Astrocyte (in vitro differentiated cells and primary cell): ENCODE measurements around the gene GDF9. TPM values are rescaled to one million over a fixed set of nuclear protein-coding genes. Genes with fewer than 3 reads are reported as not detected.

Experiments
- DNase-seq: peaks from one replicate; pipeline ENCODE4 v3.0.0-alpha.2; 2010; ENCODE audit warnings: low read depth
- FAIRE-seq: peaks from 2 replicates; lab custom pipeline; 2011; peaks lifted over from hg19 to GRCh38; lab: Jason Lieb, UNC
- H2AFZ ChIP-seq: 2 replicates; pipeline ENCODE4 v1.6.0; 2012; ENCODE audit warnings: low read depth, low read length, inconsistent platforms
- H3K27ac ChIP-seq: 2 replicates; pipeline ENCODE4 v1.5.1; 2011; ENCODE audit warnings: low read depth, low read length, inconsistent platforms
- H3K27me3 ChIP-seq: 2 replicates; pipeline ENCODE4 v1.6.0; 2011; ENCODE audit warnings: low read length, inconsistent platforms; ENCODE audit not compliant: insufficient read depth
- H3K36me3 ChIP-seq: 2 replicates; pipeline ENCODE4 v1.5.1; 2011; ENCODE audit warnings: low read length, inconsistent platforms; ENCODE audit not compliant: insufficient read depth
- H3K4me1 ChIP-seq: 2 replicates; pipeline ENCODE4 v1.5.1; 2011; ENCODE audit warnings: low read length, inconsistent platforms; ENCODE audit not compliant: insufficient read depth
- H3K4me2 ChIP-seq: 2 replicates; pipeline ENCODE4 v1.6.0; 2012; ENCODE audit warnings: low read length, inconsistent platforms
- H3K4me3 ChIP-seq: 2 replicates; pipeline ENCODE4 v1.5.1; 2011; ENCODE audit warnings: low read depth, mild to moderate bottlenecking, low read length, inconsistent platforms; ENCODE audit not compliant: insufficient read depth
- H3K79me2 ChIP-seq: 2 replicates; pipeline ENCODE4 v1.6.0; 2012; ENCODE audit warnings: mild to moderate bottlenecking, low read length, inconsistent platforms; ENCODE audit not compliant: insufficient read depth
- H3K9ac ChIP-seq: 2 replicates; pipeline ENCODE4 v1.6.0; 2012; ENCODE audit warnings: mild to moderate bottlenecking, low read length, inconsistent platforms
- H3K9me3 ChIP-seq: 2 replicates; pipeline ENCODE4 v1.5.1; 2012; ENCODE audit warnings: low read depth, mild to moderate bottlenecking, low read length, inconsistent platforms; ENCODE audit not compliant: insufficient read depth
- H4K20me1 ChIP-seq: 2 replicates; pipeline ENCODE4 v1.6.0; 2012; ENCODE audit warnings: low read length, inconsistent platforms; ENCODE audit not compliant: insufficient read depth
- H3K27ac Mint-ChIP-seq: one replicate; pipeline ENCODE4 v1.8.0; 2021; ENCODE audit warnings: mild to moderate bottlenecking, mixed read lengths; ENCODE audit not compliant: unreplicated experiment
- H3K27me3 Mint-ChIP-seq: one replicate; pipeline ENCODE4 v1.8.0; 2021; ENCODE audit warnings: low read depth, mixed read lengths; ENCODE audit not compliant: unreplicated experiment
- H3K36me3 Mint-ChIP-seq: one replicate; pipeline ENCODE4 v1.8.0; 2021; ENCODE audit warnings: low read depth, mixed read lengths; ENCODE audit not compliant: unreplicated experiment
- H3K4me1 Mint-ChIP-seq: one replicate; pipeline ENCODE4 v1.8.0; 2021; ENCODE audit warnings: low read depth, mixed read lengths; ENCODE audit not compliant: unreplicated experiment
- H3K4me3 Mint-ChIP-seq: one replicate; pipeline ENCODE4 v1.8.0; 2021; ENCODE audit warnings: mild to moderate bottlenecking, moderate library complexity, mixed read lengths; ENCODE audit not compliant: unreplicated experiment
- H3K9me3 Mint-ChIP-seq: one replicate; pipeline ENCODE4 v1.8.0; 2021; ENCODE audit warnings: mild to moderate bottlenecking, mixed read lengths; ENCODE audit not compliant: unreplicated experiment
- EZH2 ChIP-seq: IDR thresholded peaks from 2 replicates; pipeline ENCODE4 v1.6.1; 2012; ENCODE audit warnings: mild to moderate bottlenecking, low read length, inconsistent platforms; ENCODE audit not compliant: insufficient read depth
- total RNA-seq: library from RNA; stranded (reverse); gene quantifications from 2 replicates; pipeline ENCODE4 v1.2.1, GENCODE V29; 2021
- TF ChIP-seq, protein P1 (sequence below): IDR thresholded peaks from 2 replicates; pipeline ENCODE4 v1.5.1; 2011; ENCODE audit warnings: low read depth, mild to moderate bottlenecking, inconsistent platforms, low read length, moderate library complexity; ENCODE audit not compliant: insufficient read depth

The GDF9 gene
- total RNA-seq, 1 donor from 2014 or later, result 0.34 TPM

DNA sequence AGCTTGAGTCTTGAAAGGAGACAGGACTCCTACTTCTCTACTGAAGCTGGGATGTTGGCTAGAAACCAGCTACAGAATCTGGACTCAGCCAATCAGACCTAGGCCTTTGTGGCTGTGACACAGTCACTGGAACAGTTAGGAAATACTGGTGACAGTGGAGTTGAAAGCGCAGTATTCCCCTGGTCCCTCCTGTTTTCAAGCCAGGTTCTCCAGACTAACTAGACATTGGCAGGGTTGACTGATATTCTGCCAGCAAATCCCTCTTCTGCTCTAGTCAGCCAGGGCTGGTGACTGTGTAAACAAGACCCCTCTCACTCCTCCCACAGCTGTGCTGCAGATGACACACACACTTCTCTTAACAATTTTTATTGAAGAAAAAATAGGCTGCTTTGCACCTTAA, 44.5 kb downstream of the GDF9 start:
- no peak for FAIRE-seq
- peaks cover 5% of the 10 kb centered on the region for H3K4me1 Mint-ChIP-seq
- Histone ChIP-seq H3K9me3 (no peaks in the 10 kb centered on the region), H3K4me3 (no peak overlapping the region), H3K27ac (no peak overlapping the region), H3K4me1 (peaks cover 7% of the 10 kb centered on the region), H2AFZ (no peak overlapping the region), H3K79me2 (no peaks in the 10 kb centered on the region), H3K27me3 (no peaks in the 10 kb centered on the region), H3K4me2 (no peak overlapping the region), H3K9ac (no peak overlapping the region), H4K20me1 (peaks cover 4% of the 10 kb centered on the region), H3K36me3 (no peaks in the 10 kb centered on the region)
- H3K27me3 Mint-ChIP-seq, result peaks cover 13% of the 10 kb centered on the region
- H3K4me3 Mint-ChIP-seq, result peak overlapping the region; percentile 14
- H3K9me3 Mint-ChIP-seq, result no peaks in the 10 kb centered on the region
- H3K27ac Mint-ChIP-seq, result no peak overlapping the region
- peaks cover 6% of the 10 kb centered on the region for H3K36me3 Mint-ChIP-seq
- DNase-seq, result peak; percentile 48
- TF ChIP-seq, protein P1, sequence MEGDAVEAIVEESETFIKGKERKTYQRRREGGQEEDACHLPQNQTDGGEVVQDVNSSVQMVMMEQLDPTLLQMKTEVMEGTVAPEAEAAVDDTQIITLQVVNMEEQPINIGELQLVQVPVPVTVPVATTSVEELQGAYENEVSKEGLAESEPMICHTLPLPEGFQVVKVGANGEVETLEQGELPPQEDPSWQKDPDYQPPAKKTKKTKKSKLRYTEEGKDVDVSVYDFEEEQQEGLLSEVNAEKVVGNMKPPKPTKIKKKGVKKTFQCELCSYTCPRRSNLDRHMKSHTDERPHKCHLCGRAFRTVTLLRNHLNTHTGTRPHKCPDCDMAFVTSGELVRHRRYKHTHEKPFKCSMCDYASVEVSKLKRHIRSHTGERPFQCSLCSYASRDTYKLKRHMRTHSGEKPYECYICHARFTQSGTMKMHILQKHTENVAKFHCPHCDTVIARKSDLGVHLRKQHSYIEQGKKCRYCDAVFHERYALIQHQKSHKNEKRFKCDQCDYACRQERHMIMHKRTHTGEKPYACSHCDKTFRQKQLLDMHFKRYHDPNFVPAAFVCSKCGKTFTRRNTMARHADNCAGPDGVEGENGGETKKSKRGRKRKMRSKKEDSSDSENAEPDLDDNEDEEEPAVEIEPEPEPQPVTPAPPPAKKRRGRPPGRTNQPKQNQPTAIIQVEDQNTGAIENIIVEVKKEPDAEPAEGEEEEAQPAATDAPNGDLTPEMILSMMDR, result no peak
- TF ChIP-seq EZH2, result no peak

DNA sequence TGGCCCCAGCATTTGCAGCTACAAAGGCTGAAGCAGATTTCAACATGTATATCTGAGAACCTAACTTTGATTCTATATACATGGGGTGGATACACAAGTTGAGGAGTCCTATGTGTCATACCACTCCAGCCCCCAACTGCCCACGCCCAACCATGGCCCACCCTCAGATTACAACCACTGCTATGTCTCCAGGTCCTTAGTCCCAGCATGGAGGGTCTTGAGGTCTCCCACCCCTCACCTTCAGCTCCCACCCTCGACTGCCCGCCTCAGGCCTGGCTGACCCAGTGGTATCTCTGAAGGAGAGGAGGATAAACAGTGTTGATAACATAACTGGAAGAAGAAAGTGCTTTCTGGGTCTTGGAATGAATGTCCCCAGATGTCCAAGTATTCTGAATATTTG, 44.9 kb downstream of the GDF9 start:
- H3K4me1 Mint-ChIP-seq, result peaks cover 5% of the 10 kb centered on the region
- H3K27ac Mint-ChIP-seq, result no peak overlapping the region
- peaks cover 9% of the 10 kb centered on the region for H3K27me3 Mint-ChIP-seq
- H4K20me1 ChIP-seq, result peaks cover 3% of the 10 kb centered on the region
- TF ChIP-seq, protein P1, result no peak
- TF ChIP-seq EZH2, result no peak
- no peak overlapping the region for H3K4me3 ChIP-seq
- no peak overlapping the region for H2AFZ ChIP-seq
- peak overlapping the region; percentile 1 for H3K4me2 ChIP-seq
- no peak overlapping the region for H3K9ac ChIP-seq
- peaks cover 6% of the 10 kb centered on the region for H3K36me3 Mint-ChIP-seq
- peaks cover 7% of the 10 kb centered on the region for H3K4me1 ChIP-seq
- H3K9me3 ChIP-seq, result no peaks in the 10 kb centered on the region
- H3K4me3 Mint-ChIP-seq, result no peak overlapping the region
- H3K27me3 ChIP-seq, result no peaks in the 10 kb centered on the region
- DNase-seq (no peak), FAIRE-seq (no peak)
- no peaks in the 10 kb centered on the region for H3K36me3 ChIP-seq
- H3K79me2 ChIP-seq, result no peaks in the 10 kb centered on the region
- no peaks in the 10 kb centered on the region for H3K9me3 Mint-ChIP-seq
- no peak overlapping the region for H3K27ac ChIP-seq

DNA sequence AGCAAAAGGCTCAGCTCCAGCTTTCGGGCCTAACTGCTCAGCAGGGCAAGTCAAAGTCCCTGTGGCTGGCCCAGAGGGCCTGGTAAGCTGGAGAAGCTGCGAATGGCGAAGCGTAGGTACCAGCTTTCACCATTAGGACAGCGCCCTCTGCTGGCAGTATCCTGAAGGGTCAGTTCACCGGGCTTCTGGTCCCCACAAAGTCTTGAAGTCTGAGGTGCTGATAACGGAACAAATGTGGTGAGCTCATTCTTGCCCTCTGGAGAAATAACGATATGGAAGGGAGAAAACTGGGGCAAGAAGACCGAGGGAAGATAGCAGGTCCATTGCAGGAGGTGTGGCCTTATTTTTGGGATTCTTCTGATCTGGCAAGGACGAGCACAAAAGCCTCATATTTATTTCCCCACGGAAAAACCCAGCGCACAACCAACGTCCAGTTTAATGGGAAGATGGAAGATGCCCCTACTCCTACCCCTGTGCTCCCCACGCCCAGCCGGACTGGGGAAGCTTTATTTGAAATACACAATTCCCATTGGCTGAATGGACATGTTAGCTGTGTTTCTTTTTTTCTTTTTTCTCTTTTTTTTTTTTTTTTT, 46.0 kb downstream of the GDF9 start:
- H3K36me3 ChIP-seq, result no peaks in the 10 kb centered on the region
- H3K36me3 Mint-ChIP-seq, result peaks cover 6% of the 10 kb centered on the region
- H4K20me1 ChIP-seq, result no peaks in the 10 kb centered on the region
- DNase-seq, result peak; percentile 77
- H3K27ac ChIP-seq, result no peak overlapping the region
- H3K9me3 Mint-ChIP-seq, result no peaks in the 10 kb centered on the region
- H3K4me3 Mint-ChIP-seq, result no peak overlapping the region
- H3K4me3 ChIP-seq, result no peak overlapping the region
- H3K4me1 ChIP-seq, result peaks cover 7% of the 10 kb centered on the region
- H3K79me2 ChIP-seq, result no peaks in the 10 kb centered on the region
- H3K27me3 Mint-ChIP-seq, result peaks cover 9% of the 10 kb centered on the region
- H3K4me1 Mint-ChIP-seq, result peaks cover 5% of the 10 kb centered on the region
- no peaks in the 10 kb centered on the region for H3K9me3 ChIP-seq
- H3K27me3 ChIP-seq, result no peaks in the 10 kb centered on the region
- no peak for TF ChIP-seq EZH2
- TF ChIP-seq, protein P1, result peak; percentile 87
- peak overlapping the region; percentile 74 for H3K4me2 ChIP-seq
- H3K27ac Mint-ChIP-seq, result no peak overlapping the region
- no peak overlapping the region for H3K9ac ChIP-seq
- H2AFZ ChIP-seq, result peak overlapping the region; percentile 74
- peak; percentile 49 for FAIRE-seq
